BE2C (cell line): ENCODE data around the gene RHOU. TPM values are rescaled to one million over a fixed set of nuclear protein-coding genes. Genes with fewer than 3 reads are reported as not detected.
"Not testable (repeated sequence)": the region's sequence is repeated elsewhere in the genome, so short reads cannot be mapped to it uniquely, and the experiment has no call there.

ENCODE experiments used
- DNase-seq: peaks from one replicate; pipeline ENCODE4 v3.0.0-alpha.2; 2020
- H3K27me3 ChIP-seq: fragments of 250-450 bp; sonication (Bioruptor Pico); 2 replicates; pipeline ENCODE4 v1.5.1; 2020; ENCODE audit warnings: mild to moderate bottlenecking
- H3K36me3 ChIP-seq: fragments of 250-450 bp; sonication (Bioruptor Pico); 2 replicates; pipeline ENCODE4 v1.5.1; 2020; ENCODE audit warnings: mild to moderate bottlenecking
- H3K4me1 ChIP-seq: fragments of 250-450 bp; sonication (Bioruptor Pico); 2 replicates; pipeline ENCODE4 v1.5.1; 2020
- H3K4me3 ChIP-seq: 2 replicates; pipeline ENCODE4 v1.5.1; 2011; ENCODE audit warnings: low read depth, low read length
- H3K9me3 ChIP-seq: fragments of 250-450 bp; sonication (Bioruptor Pico); 2 replicates; pipeline ENCODE4 v1.5.1; 2020
- polyA plus RNA-seq: library from polyadenylated mRNA; unstranded; fragments of >200 nt; gene quantifications from one replicate; pipeline ENCODE4 v1.2.1, GENCODE V29; 2012; ENCODE audit warnings: low read depth, missing spikeins; ENCODE audit not compliant: insufficient read length, insufficient read depth
- TF ChIP-seq, protein P1 (sequence below): IDR thresholded peaks from 2 replicates; pipeline ENCODE4 v1.5.1; 2012; ENCODE audit warnings: mild to moderate bottlenecking, low read depth, low read length

The RHOU gene
- polyA plus RNA-seq = 16.3 TPM

DNA sequence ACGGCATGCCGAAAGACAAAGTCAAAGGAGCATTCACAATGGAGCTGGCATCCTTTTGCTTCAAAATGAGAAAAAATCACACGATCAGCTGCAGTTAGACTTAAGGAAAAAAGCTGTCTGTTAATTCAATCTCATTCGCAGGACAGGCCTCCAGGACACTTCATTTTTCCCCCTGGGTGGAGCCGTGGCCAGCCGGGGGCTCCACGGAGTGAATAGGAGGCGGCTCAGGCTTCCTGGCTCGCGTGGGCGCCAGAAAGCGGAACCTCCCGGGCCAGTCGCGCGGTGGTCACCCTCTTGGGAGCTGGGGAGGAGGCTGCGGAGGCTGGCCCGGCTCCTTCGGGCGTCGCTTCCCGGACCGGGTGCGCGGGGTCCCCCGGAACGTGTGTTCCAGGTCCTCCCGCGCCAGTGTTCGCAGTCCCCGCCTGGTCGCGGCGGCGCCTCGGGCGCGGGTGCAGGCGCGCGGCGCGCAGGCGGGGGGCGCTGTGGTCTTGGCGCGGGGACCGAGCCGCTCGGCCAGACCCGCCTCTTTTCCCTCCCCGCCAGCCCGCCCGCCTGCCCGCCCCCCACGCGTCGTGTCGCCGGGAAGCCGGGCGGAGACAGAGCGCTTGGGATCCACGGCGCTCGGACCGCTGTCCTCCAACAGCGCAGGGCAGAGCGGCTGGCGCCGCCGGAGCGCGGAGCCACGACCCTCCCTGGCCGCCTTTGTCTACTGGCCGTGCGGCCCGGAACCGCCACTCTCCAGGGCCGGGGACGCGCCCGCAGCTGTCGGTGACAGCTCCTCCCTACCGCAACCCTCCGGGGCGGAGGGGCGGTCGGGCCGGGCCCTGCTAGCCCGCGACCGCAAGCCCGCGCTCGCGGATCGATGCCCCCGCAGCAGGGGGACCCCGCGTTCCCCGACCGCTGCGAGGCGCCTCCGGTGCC, at the start of gene RHOU:
TSS of gene RHOU (plus strand) at position 599 of the 921 bp plus-strand sequence. CDS start at position 863, 264 bp downstream.
- H3K4me3 ChIP-seq = peak within 1 kb of the TSS; percentile 78
- DNase-seq = peak; percentile 86
- peaks cover 6% of the 10 kb centered on the region; the same call in 1 of the 2 replicates for H3K4me1 ChIP-seq
- H3K36me3 ChIP-seq = peaks cover 20% of the 10 kb centered on the region
- H3K27me3 ChIP-seq = 0 out of 2 replicates have a peak, but pooled peaks cover 4% of the 10 kb centered on the region
- H3K9me3 ChIP-seq = no peaks in the 10 kb centered on the region; the same call in 1 of the 2 replicates
- TF ChIP-seq, protein P1, sequence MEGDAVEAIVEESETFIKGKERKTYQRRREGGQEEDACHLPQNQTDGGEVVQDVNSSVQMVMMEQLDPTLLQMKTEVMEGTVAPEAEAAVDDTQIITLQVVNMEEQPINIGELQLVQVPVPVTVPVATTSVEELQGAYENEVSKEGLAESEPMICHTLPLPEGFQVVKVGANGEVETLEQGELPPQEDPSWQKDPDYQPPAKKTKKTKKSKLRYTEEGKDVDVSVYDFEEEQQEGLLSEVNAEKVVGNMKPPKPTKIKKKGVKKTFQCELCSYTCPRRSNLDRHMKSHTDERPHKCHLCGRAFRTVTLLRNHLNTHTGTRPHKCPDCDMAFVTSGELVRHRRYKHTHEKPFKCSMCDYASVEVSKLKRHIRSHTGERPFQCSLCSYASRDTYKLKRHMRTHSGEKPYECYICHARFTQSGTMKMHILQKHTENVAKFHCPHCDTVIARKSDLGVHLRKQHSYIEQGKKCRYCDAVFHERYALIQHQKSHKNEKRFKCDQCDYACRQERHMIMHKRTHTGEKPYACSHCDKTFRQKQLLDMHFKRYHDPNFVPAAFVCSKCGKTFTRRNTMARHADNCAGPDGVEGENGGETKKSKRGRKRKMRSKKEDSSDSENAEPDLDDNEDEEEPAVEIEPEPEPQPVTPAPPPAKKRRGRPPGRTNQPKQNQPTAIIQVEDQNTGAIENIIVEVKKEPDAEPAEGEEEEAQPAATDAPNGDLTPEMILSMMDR = no peak; the same call in 1 of the 2 replicates

DNA sequence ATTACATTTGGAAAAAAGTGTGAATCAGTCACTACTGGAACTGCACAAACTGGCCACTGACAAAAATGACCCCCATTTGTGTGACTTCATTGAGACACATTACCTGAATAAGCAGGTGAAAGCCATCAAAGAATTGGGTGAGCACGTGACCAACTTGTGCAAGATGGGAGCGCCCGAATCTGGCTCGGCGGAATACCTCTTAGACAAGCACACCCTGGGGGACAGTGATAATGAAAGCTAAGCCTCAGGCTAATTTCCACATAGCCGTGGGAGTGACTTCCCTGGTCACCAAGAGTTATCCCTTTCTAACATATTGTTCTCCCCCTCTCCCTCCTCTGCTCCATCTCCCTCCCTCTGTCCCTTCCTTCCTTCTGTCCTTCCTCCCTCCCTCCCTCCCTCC, 47.7 kb upstream of the RHOU start:
- no peaks in the 10 kb centered on the region for H3K9me3 ChIP-seq
- no peaks in the 10 kb centered on the region for H3K27me3 ChIP-seq
- no peak overlapping the region for H3K4me3 ChIP-seq
- no peak for DNase-seq
- TF ChIP-seq, protein P1 = no peak
- no peaks in the 10 kb centered on the region for H3K36me3 ChIP-seq
- no peaks in the 10 kb centered on the region for H3K4me1 ChIP-seq

DNA sequence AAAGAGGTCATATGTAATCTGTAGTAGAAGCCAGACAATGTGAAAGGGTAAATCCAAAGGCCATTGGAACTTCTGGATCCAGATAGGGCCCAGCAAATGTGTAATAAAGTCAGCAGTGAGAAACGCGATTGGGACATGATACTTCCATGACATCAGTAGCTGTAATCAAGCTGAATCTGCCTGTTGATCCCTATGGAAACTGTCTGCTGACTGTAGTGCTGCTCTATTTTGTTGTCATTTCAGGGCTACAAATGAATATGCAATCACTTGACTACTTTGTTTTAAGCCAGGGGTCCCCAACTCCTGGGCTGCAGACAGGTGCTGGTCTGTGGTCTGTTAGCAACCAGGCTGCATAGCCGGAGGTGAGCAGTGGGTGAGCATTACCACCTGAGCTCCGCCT, 46.0 kb upstream of the RHOU start:
- no peaks in the 10 kb centered on the region for H3K4me1 ChIP-seq
- H3K9me3 ChIP-seq = no peaks in the 10 kb centered on the region
- no peak overlapping the region for H3K4me3 ChIP-seq
- TF ChIP-seq, protein P1 = no peak
- no peak for DNase-seq
- no peaks in the 10 kb centered on the region for H3K36me3 ChIP-seq
- H3K27me3 ChIP-seq = no peaks in the 10 kb centered on the region

DNA sequence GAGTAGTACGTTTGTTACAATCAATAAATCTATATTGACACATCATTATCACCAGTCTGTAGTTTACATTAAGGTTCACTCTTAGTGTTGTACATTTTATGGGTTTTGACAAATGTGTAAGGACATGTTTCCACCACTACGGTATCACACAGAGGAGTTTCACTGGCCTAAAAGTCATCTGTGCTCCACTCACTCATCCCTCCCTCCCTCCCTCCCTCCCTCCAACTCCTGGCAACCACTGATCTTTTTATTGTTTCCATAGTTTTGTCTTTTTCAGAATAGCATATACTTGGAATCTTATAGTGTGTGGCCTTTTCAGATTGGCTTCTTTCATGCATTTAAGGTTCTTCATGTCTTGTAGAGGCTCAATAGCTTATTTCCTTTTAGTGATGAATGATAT, 44.1 kb upstream of the RHOU start:
- no peaks in the 10 kb centered on the region for H3K4me1 ChIP-seq
- H3K9me3 ChIP-seq = no peaks in the 10 kb centered on the region
- TF ChIP-seq, protein P1 = no peak
- no peak for DNase-seq
- no peaks in the 10 kb centered on the region for H3K27me3 ChIP-seq
- H3K4me3 ChIP-seq = no peak overlapping the region
- no peaks in the 10 kb centered on the region for H3K36me3 ChIP-seq

- H3K9me3 ChIP-seq = no peaks in the 10 kb centered on the region
- no peaks in the 10 kb centered on the region for H3K27me3 ChIP-seq
- peak; percentile 49 for DNase-seq
- H3K4me1 ChIP-seq = no peaks in the 10 kb centered on the region; the same call in 1 of the 2 replicates
- H3K4me3 ChIP-seq = no peak overlapping the region
- TF ChIP-seq, protein P1 = peak; percentile 66
- no peaks in the 10 kb centered on the region for H3K36me3 ChIP-seq
Observed at GRCh38 chr1:228691926-228692325, 43.4 kb upstream of the RHOU start.

DNA sequence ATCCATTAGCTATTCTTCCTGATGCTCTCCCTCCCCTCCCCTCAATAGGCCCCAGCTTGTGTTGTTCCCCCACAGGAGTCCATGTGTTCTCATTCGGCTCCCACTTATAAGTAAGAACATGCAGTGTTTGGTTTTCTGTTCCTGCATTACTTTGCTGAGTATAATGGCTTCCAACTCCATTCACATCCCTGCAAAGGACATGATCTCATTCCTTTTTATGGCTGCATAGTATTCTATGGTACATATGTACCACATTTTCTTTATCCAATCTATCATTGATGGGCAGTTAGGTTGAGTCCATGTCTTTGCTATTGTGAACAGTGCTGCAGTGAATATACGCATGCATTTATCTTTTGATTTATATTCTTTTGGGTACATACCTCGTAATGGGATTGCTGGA, 40.8 kb upstream of the RHOU start:
- H3K27me3 ChIP-seq, DNase-seq, H3K9me3 ChIP-seq, H3K4me1 ChIP-seq, H3K36me3 ChIP-seq, H3K4me3 ChIP-seq: not testable (repeated sequence)
